Measurements from ENCODE around the gene OR6X1. TPM values are rescaled to one million over a fixed set of nuclear protein-coding genes. Genes with fewer than 3 reads are reported as not detected.

Gene OR6X1
- total RNA-seq, 4 donors from 2014 or later: not detected

- Histone ChIP-seq H3K27ac (no peak overlapping the region), H3K4me3 (replicated peaks in 1 of 3) (no peak overlapping the region), H3K9me3 (no peaks in the 10 kb centered on the region), H3K4me1 (peaks cover 4 to 7% of the 10 kb centered on the region in 2 donors), H3K27me3 (no peaks in the 10 kb centered on the region), H3K36me3 (no peaks in the 10 kb centered on the region)
- TF ChIP-seq POLR2A (IDR thresholded peaks at IDR 0.05) (no peak), CTCF (IDR thresholded peaks at IDR 0.05) (no peak)
- DNase-seq: no peak
- 88 to 92% methylated on average over 3 of the region's 3 CpGs for WGBS, 2 donors
- intact Hi-C loops (cut with DNase I): no loop called here
These were observed 47.1 kb downstream of the OR6X1 start for GRCh38 chr11:123707206-123707605.

- H3K36me3 ChIP-seq: no peaks in the 10 kb centered on the region
- intact Hi-C loops (cut with DNase I): no loop called here
- H3K4me3 ChIP-seq (replicated peaks in 1 of 3): no peak overlapping the region
- 45 to 58% methylated on average over 3 of the region's 3 CpGs for WGBS, 2 donors
- no peak overlapping the region for H3K27ac ChIP-seq
- no peaks in the 10 kb centered on the region for H3K9me3 ChIP-seq
- peak; percentile 26 to 29 for DNase-seq
- H3K27me3 ChIP-seq: no peaks in the 10 kb centered on the region
- TF ChIP-seq CTCF (IDR thresholded peaks at IDR 0.05) (no peak), POLR2A (IDR thresholded peaks at IDR 0.05) (no peak)
- H3K4me1 ChIP-seq: peaks cover 4 to 7% of the 10 kb centered on the region in 2 donors
These were observed 50.0 kb downstream of the OR6X1 start for GRCh38 chr11:123704341-123704740.

Small RNA genes lying within 50 kb of the gene (small RNA-seq; reads per million reads assigned to genes)
- not detected for gene RNU1-21P

Other genes with a start within 250 kb of the OR6X1 start
- gene SCN3B, start 99.9 kb downstream of the OR6X1 start, total RNA-seq: 10 to 100 TPM in 2 of 4 donors, 1 to 10 TPM in 2; 6.6 to 15.3 (median 9.6) TPM
- gene ZNF202, start 12.9 kb downstream of the OR6X1 start, total RNA-seq: 10 to 100 TPM in 1 of 4 donors, 1 to 10 TPM in 3; 5.2 to 12.5 (median 8.2) TPM
- not detected for gene OR6M1, start 51.8 kb upstream of the OR6X1 start, total RNA-seq
- not detected for gene TMEM225, start 131.2 kb upstream of the OR6X1 start, total RNA-seq
- not detected for gene OR8D4, start 147.6 kb upstream of the OR6X1 start, total RNA-seq
- gene OR4D5, start 185.1 kb upstream of the OR6X1 start, total RNA-seq: 1 to 10 TPM in 2 of 4 donors, not detected in 2; 1.7 to 2.6 TPM
- not detected for gene OR6T1, start 189.3 kb upstream of the OR6X1 start, total RNA-seq
- not detected for gene OR10S1, start 223.3 kb upstream of the OR6X1 start, total RNA-seq
- not detected for gene OR10G6, start 240.6 kb upstream of the OR6X1 start, total RNA-seq